ENCODE results near the gene APOLD1.

GRCh38 chr12:12791756-12792369 lies 6.4 kb downstream of the APOLD1 start:
- TF ChIP-seq CTCF (optimal IDR thresholded peaks at IDR 0.05 in 1 of 3, IDR thresholded peaks at IDR 0.05 in 1 of 3, conservative IDR thresholded peaks at IDR 0.05 in 1 of 3; ENCODE audit: extremely low read depth in 1 of 3, insufficient read depth in 2 of 3, low read length in 3 of 3) (no peak), EZH2 (IDR thresholded peaks at IDR 0.05; ENCODE audit: low read length) (no peak)
